Suprapubic skin (tissue), 3 donors: ENCODE data around the gene CHST12.

Source experiments
- CTCF ChIP-seq, 2 donors: fragments of 200-600 bp in 1 of 2; fragments of 450-650 bp in 1 of 2; sonication (generic) in 1 of 2; IDR thresholded peaks; one replicate each; pipeline ENCODE4 v1.5.1; 2016 to 2019; ENCODE audit warnings: antibody characterized with exemption in 2 of 2, mild to moderate bottlenecking in 1 of 2, moderate library complexity in 1 of 2
- POLR2A ChIP-seq, 2 donors: fragments of 450-650 bp; IDR thresholded peaks; one replicate each; pipeline ENCODE4 v1.6.1; 2017; ENCODE audit warnings: antibody characterized with exemption in 2 of 2, mild to moderate bottlenecking in 2 of 2, moderate library complexity in 2 of 2

GRCh38 chr7:2460188-2460587, 56.8 kb downstream of the CHST12 start:
- TF ChIP-seq POLR2A (IDR thresholded peaks at IDR 0.05), result no peak
- no peak for TF ChIP-seq CTCF (IDR thresholded peaks at IDR 0.05)
